ENCODE data around the gene WFDC1. TPM values are rescaled to one million over a fixed set of nuclear protein-coding genes. Genes with fewer than 3 reads are reported as not detected.

Gene WFDC1
- total and polyA plus RNA-seq, 2 experiments from 2014 or later: 0.76 to 0.95 TPM

DNA sequence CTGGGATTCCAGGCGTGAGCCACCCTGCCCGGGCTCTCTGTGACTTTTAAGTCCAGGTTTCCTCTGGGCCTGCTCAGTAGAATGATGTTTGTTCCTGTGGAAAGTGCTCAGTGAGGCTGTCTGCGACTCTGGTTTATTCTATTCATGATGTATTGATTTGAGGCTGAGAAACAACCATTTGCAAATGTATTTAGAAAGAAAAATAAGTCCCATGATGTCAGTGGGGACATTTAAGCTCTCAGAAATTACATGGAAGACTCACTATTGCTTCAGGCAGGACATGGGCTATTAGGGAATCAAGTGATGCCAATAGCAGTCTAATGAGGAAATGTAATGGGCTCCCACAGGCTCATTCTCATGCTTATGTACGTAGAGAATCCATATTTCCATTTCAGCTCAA lies 32.6 kb upstream of the WFDC1 start (continued):
- no peak for TF ChIP-seq CTCF (conservative IDR thresholded peaks at IDR 0.05; ENCODE audit: low read depth in 2 of 2)
- TF ChIP-seq NANOG (IDR thresholded peaks at IDR 0.05; ENCODE audit: borderline replicate concordance): no peak
- TF ChIP-seq POLR2AphosphoS5 (IDR thresholded peaks at IDR 0.05; ENCODE audit: low read depth): no peak
- no peak for TF ChIP-seq ZNF114 (CRISPR knock-in tag; IDR thresholded peaks at IDR 0.05)
- TF ChIP-seq, protein P1, sequence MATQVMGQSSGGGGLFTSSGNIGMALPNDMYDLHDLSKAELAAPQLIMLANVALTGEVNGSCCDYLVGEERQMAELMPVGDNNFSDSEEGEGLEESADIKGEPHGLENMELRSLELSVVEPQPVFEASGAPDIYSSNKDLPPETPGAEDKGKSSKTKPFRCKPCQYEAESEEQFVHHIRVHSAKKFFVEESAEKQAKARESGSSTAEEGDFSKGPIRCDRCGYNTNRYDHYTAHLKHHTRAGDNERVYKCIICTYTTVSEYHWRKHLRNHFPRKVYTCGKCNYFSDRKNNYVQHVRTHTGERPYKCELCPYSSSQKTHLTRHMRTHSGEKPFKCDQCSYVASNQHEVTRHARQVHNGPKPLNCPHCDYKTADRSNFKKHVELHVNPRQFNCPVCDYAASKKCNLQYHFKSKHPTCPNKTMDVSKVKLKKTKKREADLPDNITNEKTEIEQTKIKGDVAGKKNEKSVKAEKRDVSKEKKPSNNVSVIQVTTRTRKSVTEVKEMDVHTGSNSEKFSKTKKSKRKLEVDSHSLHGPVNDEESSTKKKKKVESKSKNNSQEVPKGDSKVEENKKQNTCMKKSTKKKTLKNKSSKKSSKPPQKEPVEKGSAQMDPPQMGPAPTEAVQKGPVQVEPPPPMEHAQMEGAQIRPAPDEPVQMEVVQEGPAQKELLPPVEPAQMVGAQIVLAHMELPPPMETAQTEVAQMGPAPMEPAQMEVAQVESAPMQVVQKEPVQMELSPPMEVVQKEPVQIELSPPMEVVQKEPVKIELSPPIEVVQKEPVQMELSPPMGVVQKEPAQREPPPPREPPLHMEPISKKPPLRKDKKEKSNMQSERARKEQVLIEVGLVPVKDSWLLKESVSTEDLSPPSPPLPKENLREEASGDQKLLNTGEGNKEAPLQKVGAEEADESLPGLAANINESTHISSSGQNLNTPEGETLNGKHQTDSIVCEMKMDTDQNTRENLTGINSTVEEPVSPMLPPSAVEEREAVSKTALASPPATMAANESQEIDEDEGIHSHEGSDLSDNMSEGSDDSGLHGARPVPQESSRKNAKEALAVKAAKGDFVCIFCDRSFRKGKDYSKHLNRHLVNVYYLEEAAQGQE (IDR thresholded peaks at IDR 0.05; ENCODE audit: unreplicated experiment): no peak

DNA sequence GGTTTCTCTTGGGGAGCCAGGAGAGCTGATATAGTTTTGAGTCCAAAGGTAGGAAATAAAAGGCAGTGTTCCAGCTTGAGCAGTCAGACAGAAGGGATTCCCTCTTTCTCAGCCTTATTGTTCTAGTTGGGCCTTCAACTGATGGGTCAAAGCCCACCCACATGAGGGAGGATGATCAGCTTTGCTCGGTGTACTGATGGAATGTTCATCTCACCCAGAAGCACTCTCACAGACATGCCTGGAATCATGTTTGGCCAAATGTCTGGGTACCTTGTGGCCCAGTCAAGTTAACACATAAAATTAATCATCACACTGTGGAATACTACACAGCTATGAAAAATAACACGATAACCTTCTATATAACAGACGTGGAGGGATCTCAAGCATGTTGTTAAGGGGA lies 31.7 kb upstream of the WFDC1 start:
- Histone ChIP-seq H3K27me3 (ENCODE audit: insufficient read depth) (no peaks in the 10 kb centered on the region), H4K20me1 (replicated peaks; ENCODE audit: insufficient read depth) (no peaks in the 10 kb centered on the region), H3K27ac (ENCODE audit: low read depth) (no peak overlapping the region), H2AFZ (no peak overlapping the region), H3K4me3 (no peak overlapping the region), H3K36me3 (ENCODE audit: insufficient read depth) (no peaks in the 10 kb centered on the region), H3K79me2 (replicated peaks; ENCODE audit: insufficient read depth) (no peaks in the 10 kb centered on the region), H3K4me1 (ENCODE audit: insufficient read depth) (no peaks in the 10 kb centered on the region), H3F3A (replicated peaks; ENCODE audit: low read depth) (no peaks in the 10 kb centered on the region), H3K9me2 (ENCODE audit: insufficient read depth) (no peaks in the 10 kb centered on the region), H3K4me2 (no peak overlapping the region)
- TF ChIP-seq POLR2AphosphoS5 (IDR thresholded peaks at IDR 0.05; ENCODE audit: low read depth): no peak
- TF ChIP-seq EZH2phosphoT487 (IDR thresholded peaks at IDR 0.05; ENCODE audit: unreplicated experiment): no peak
- no peak for TF ChIP-seq EZH2 (IDR thresholded peaks at IDR 0.05; ENCODE audit: low read depth, unreplicated experiment)
- TF ChIP-seq CREB1 (CRISPR knock-in tag; IDR thresholded peaks at IDR 0.05; ENCODE audit: low read depth): no peak
- Mint-ChIP-seq H3K27me3 (ENCODE audit: insufficient read depth, low read depth, poor library complexity) (peaks cover 6% of the 10 kb centered on the region), H3K9me3 (0 out of 3 replicates have a peak, but pooled peaks cover 7% of the 10 kb centered on the region), H3K27ac (no peak overlapping the region), H3K4me1 (no peaks in the 10 kb centered on the region), H3K36me3 (ENCODE audit: low read depth) (no peaks in the 10 kb centered on the region), H3K4me3 (no peak overlapping the region)
- ATAC-seq (no peak), DNase-seq (ENCODE audit: low spot score) (no peak)

GRCh38 chr16:84266451-84266850 lies 28.2 kb upstream of the WFDC1 start:
- TF ChIP-seq ZNF114 (CRISPR knock-in tag; IDR thresholded peaks at IDR 0.05) (no peak), ETS1 (IDR thresholded peaks at IDR 0.05) (peak; percentile 80), NANOG (IDR thresholded peaks at IDR 0.05; ENCODE audit: borderline replicate concordance) (no peak), STAT1 (IDR thresholded peaks at IDR 0.05; ENCODE audit: unreplicated experiment) (no peak)
- TF ChIP-seq, protein P1 (IDR thresholded peaks at IDR 0.05; ENCODE audit: unreplicated experiment): no peak
- Mint-ChIP-seq H3K4me3 (no peak overlapping the region), H3K27me3 (ENCODE audit: insufficient read depth, low read depth, poor library complexity) (peaks cover 4% of the 10 kb centered on the region), H3K27ac (no peak overlapping the region), H3K4me1 (no peaks in the 10 kb centered on the region), H3K36me3 (ENCODE audit: low read depth) (no peaks in the 10 kb centered on the region), H3K9me3 (no peaks in the 10 kb centered on the region)
- H4K20me1 ChIP-seq (replicated peaks; ENCODE audit: insufficient read depth): no peaks in the 10 kb centered on the region
- H3K9me2 ChIP-seq (ENCODE audit: insufficient read depth): no peaks in the 10 kb centered on the region
- H3K36me3 ChIP-seq (ENCODE audit: insufficient read depth): no peaks in the 10 kb centered on the region
- H3K4me1 ChIP-seq (ENCODE audit: insufficient read depth): no peaks in the 10 kb centered on the region
- peak overlapping the region; percentile 73 for H2AFZ ChIP-seq
- ATAC-seq: peak; percentile 100
- H3K79me2 ChIP-seq (replicated peaks; ENCODE audit: insufficient read depth): no peaks in the 10 kb centered on the region
- no peaks in the 10 kb centered on the region for H3K27me3 ChIP-seq (ENCODE audit: insufficient read depth)
- no peak overlapping the region for H3K4me2 ChIP-seq
- no peak overlapping the region for H3K4me3 ChIP-seq
- peak; percentile 91 for DNase-seq (ENCODE audit: low spot score)
- H3F3A ChIP-seq (replicated peaks; ENCODE audit: low read depth): no peaks in the 10 kb centered on the region
- no peak overlapping the region for H3K27ac ChIP-seq (ENCODE audit: low read depth)
